Liver (tissue), 9 donors: ENCODE measurements around the gene DBP. TPM values are rescaled to one million over a fixed set of nuclear protein-coding genes. Genes with fewer than 3 reads are reported as not detected.

Experiments used
- DNase-seq: peaks from one replicate; pipeline ENCODE4 v3.0.0-alpha.2; 2017; ENCODE audit warnings: low spot score
- H3K27ac ChIP-seq, 2 donors: one replicate each; pipeline ENCODE4 v1.7.0; 2013; ENCODE audit warnings: inconsistent platforms in 2 of 2, low read length in 2 of 2, control low read depth in 1 of 2, low read depth in 1 of 2, mild to moderate bottlenecking in 1 of 2
- H3K27me3 ChIP-seq, 4 donors: one replicate each; pipeline versions ENCODE4 v1.6.1 to v1.7.0; 2013; ENCODE audit warnings: low read length in 3 of 4, inconsistent platforms in 1 of 4, mild to moderate bottlenecking in 1 of 4, moderate library complexity in 1 of 4; ENCODE audit not compliant: control insufficient read depth in 4 of 4, insufficient read depth in 4 of 4
- H3K36me3 ChIP-seq, 4 donors: one replicate each; pipeline versions ENCODE4 v1.6.1 to v1.7.0; 2013; ENCODE audit warnings: low read length in 3 of 4, mild to moderate bottlenecking in 3 of 4, low read depth in 1 of 4, moderate library complexity in 1 of 4; ENCODE audit not compliant: control insufficient read depth in 4 of 4, insufficient read depth in 3 of 4
- H3K4me1 ChIP-seq, 4 donors: one replicate each; pipeline versions ENCODE4 v1.6.1 to v1.7.0; 2013; ENCODE audit warnings: low read length in 3 of 4, mild to moderate bottlenecking in 3 of 4, moderate library complexity in 1 of 4; ENCODE audit not compliant: control insufficient read depth in 4 of 4, insufficient read depth in 4 of 4
- H3K4me3 ChIP-seq, 3 donors: one replicate each; pipeline versions ENCODE4 v1.6.1 to v1.7.0; 2013; ENCODE audit warnings: low read length in 3 of 3, control low read depth in 1 of 3, low read depth in 1 of 3, mild to moderate bottlenecking in 1 of 3
- H3K9ac ChIP-seq, 2 donors: one replicate each; pipeline ENCODE4 v1.7.0; 2013; ENCODE audit warnings: low read length in 2 of 2, mild to moderate bottlenecking in 2 of 2, moderate library complexity in 2 of 2, control low read depth in 1 of 2, low read depth in 1 of 2
- H3K9me3 ChIP-seq, 4 donors: one replicate each; pipeline versions ENCODE4 v1.6.1 to v1.7.0; 2013; ENCODE audit warnings: low read length in 3 of 4; ENCODE audit not compliant: control insufficient read depth in 4 of 4
- CTCF ChIP-seq: fragments of 150-350 bp; IDR thresholded peaks from 2 replicates; pipeline ENCODE4 v1.5.1; 2017; ENCODE audit warnings: improper control_type of control experiment, low read depth, low read length; ENCODE audit not compliant: missing input control
- FOXA1 ChIP-seq: IDR thresholded peaks from 2 replicates; pipeline ENCODE4 v1.6.1; 2016; ENCODE audit warnings: antibody characterized with exemption
- FOXA2 ChIP-seq: IDR thresholded peaks from 2 replicates; pipeline ENCODE4 v1.6.1; 2016; ENCODE audit warnings: antibody characterized with exemption
- GABPA ChIP-seq, 2 donors: IDR thresholded peaks in 1 of 2; conservative IDR thresholded peaks in 1 of 2; 2 replicates each; pipeline ENCODE4 v1.6.1; 2016; ENCODE audit warnings: antibody characterized with exemption in 2 of 2, mild to moderate bottlenecking in 1 of 2, moderate library complexity in 1 of 2
- HNF4A ChIP-seq, 2 donors: conservative IDR thresholded peaks; 2 replicates each; pipeline ENCODE4 v1.6.1; 2016; ENCODE audit warnings: antibody characterized with exemption in 2 of 2, mild to moderate bottlenecking in 2 of 2
- JUND ChIP-seq, 2 donors: IDR thresholded peaks; 2 replicates each; pipeline ENCODE4 v1.6.1; 2016; ENCODE audit warnings: antibody characterized with exemption in 2 of 2
- MAX ChIP-seq: IDR thresholded peaks from 2 replicates; pipeline ENCODE4 v1.6.1; 2016; ENCODE audit warnings: antibody characterized with exemption
- RAD21 ChIP-seq, 2 donors: IDR thresholded peaks; 2 replicates each; pipeline ENCODE4 v1.6.1; 2016; ENCODE audit warnings: antibody characterized with exemption in 2 of 2, mild to moderate bottlenecking in 2 of 2
- REST ChIP-seq: IDR thresholded peaks from 2 replicates; pipeline ENCODE4 v1.6.1; 2016; ENCODE audit warnings: antibody characterized with exemption, mild to moderate bottlenecking
- RXRA ChIP-seq, 2 donors: IDR thresholded peaks; 2 replicates each; pipeline ENCODE4 v1.6.1; 2017 to 2018; ENCODE audit warnings: antibody characterized with exemption in 2 of 2, mild to moderate bottlenecking in 1 of 2
- SP1 ChIP-seq: IDR thresholded peaks from 2 replicates; pipeline ENCODE4 v1.6.1; 2018; ENCODE audit warnings: antibody characterized with exemption, mild to moderate bottlenecking
- WGBS: extraction: QIAGEN DNeasy Blood & Tissue Kit; methylation state at CpG from one replicate; pipeline ENCODE4 v1.1.7; 2013; 5-methylcytosine and 5-hydroxymethylcytosine counted together
- polyA plus RNA-seq, 2 donors: library from polyadenylated mRNA; stranded (reverse) in 1 of 2; unstranded in 1 of 2; fragments of 200-250 nt in 1 of 2; fragments of >200 nt in 1 of 2; fragmentation: Nextera tagmentation in 1 of 2; extraction: Ambion mirVana in 1 of 2; gene quantifications; one replicate each; pipeline versions ENCODE4 v1.2.1 to v1.2.3, GENCODE V29; 2013 to 2015
- total RNA-seq, 2 donors: library from RNA; depleted of rRNA; stranded (reverse); fragments of >200 nt; gene quantifications; one replicate each; pipeline ENCODE4 v1.2.3, GENCODE V29; 2014
- donor health status: healthy.
- donor health status: healthy.
- donor health status: healthy.
- donor health status: healthy.
- donor health status: healthy.

DBP gene
- total and polyA plus RNA-seq, 4 donors, result 1.2 to 4.5 (median 1.8) TPM

- Histone ChIP-seq H3K4me3 (no peak overlapping the region), H3K36me3 (no peaks in the 10 kb centered on the region), H3K9ac (no peak overlapping the region), H3K4me1 (peaks cover 0 to 3% (median 0%) of the 10 kb centered on the region in 4 donors), H3K27ac (no peak overlapping the region), H3K27me3 (no peaks in the 10 kb centered on the region), H3K9me3 (no peaks in the 10 kb centered on the region)
- no peak for TF ChIP-seq FOXA2
- TF ChIP-seq FOXA1, result no peak
- TF ChIP-seq JUND (IDR thresholded peaks at IDR 0.05), result no peak
- TF ChIP-seq MAX, result no peak
- TF ChIP-seq HNF4A (conservative IDR thresholded peaks at IDR 0.05), result no peak
- no peak for TF ChIP-seq CTCF
- no peak for TF ChIP-seq GABPA (IDR thresholded peaks at IDR 0.05 in 1 of 2, conservative IDR thresholded peaks at IDR 0.05 in 1 of 2)
- WGBS, result 79% methylated on average over 25 of the region's 25 CpGs
- DNase-seq, result no peak
Measured at GRCh38 chr19:48673436-48674100, 36.4 kb upstream of the DBP start.

GRCh38 chr19:48672994-48673393 lies 35.8 kb upstream of the DBP start, which contains the start of gene NTN5:
TSS of gene NTN5 (minus strand) at chr19:48673017. CDS start at chr19:48670986, 2,031 bp downstream.
- H3K4me3 ChIP-seq, result no peak within 1 kb of the TSS
- no peaks in the 10 kb centered on the region for H3K36me3 ChIP-seq
- no peaks in the 10 kb centered on the region for H3K27me3 ChIP-seq
- H3K27ac ChIP-seq, result no peak within 1 kb of the TSS
- H3K9me3 ChIP-seq, result no peaks in the 10 kb centered on the region
- 83% methylated on average over 25 of the region's 25 CpGs for WGBS
- no peak within 1 kb of the TSS for H3K9ac ChIP-seq
- no peak for DNase-seq
- H3K4me1 ChIP-seq, result peaks cover 0 to 3% (median 0%) of the 10 kb centered on the region in 4 donors
- TF ChIP-seq RXRA (IDR thresholded peaks at IDR 0.05) (no peak), RAD21 (IDR thresholded peaks at IDR 0.05) (no peak), REST (no peak), HNF4A (conservative IDR thresholded peaks at IDR 0.05) (no peak), SP1 (no peak), MAX (no peak)
